Measurements from ENCODE around the gene WBP1L. TPM values are rescaled to one million over a fixed set of nuclear protein-coding genes. Genes with fewer than 3 reads are reported as not detected.

Gene WBP1L
- total and polyA plus RNA-seq, 2 of the 13 experiments (the other 11 are each of a cell fraction or from before 2014, with no cell fraction given): 8.3 to 12.3 TPM

DNA sequence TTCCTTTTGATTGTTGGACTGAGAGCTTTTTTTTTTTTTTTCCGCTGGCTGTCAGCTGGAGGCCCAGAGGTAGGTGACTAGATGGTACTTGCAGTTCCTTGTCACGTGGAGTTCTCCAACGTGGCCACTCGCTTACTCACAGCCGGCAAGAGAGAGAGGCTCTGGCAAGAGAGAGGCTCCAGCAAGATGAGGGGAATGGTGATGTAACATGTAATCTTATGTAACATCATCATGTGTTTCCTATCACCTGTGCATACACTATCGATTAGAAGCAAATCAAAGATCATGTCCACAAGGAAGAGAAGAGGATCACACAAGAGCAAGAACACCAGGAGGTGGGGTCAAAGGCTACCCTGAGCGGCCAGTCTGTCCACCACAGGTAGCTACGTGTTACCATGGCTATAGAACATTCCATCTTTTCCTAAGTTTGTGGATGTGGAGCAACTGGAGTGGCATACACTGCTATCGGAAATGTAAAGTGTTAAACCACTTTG is 106.3 kb downstream of the WBP1L start (continued):
- TF ChIP-seq RELA (CRISPR knock-in tag; IDR thresholded peaks at IDR 0.05): no peak
- peak; percentile 93 for TF ChIP-seq ZNF431 (CRISPR knock-in tag; IDR thresholded peaks at IDR 0.05; ENCODE audit: borderline replicate concordance, low read depth)
- TF ChIP-seq ZNF790 (CRISPR knock-in tag; IDR thresholded peaks at IDR 0.05; ENCODE audit: borderline replicate concordance): no peak
- peak in 1 of 2 experiments; percentile 75; a peak in 2 of 4 replicates for TF ChIP-seq EP300 (IDR thresholded peaks at IDR 0.05; ENCODE audit: low read depth in 2 of 2, low read length in 2 of 2)
- peak; percentile 30; the same call in 1 of the 2 replicates for TF ChIP-seq EP300 (CRISPR knock-in tag; IDR thresholded peaks at IDR 0.05; ENCODE audit: borderline replicate concordance)
- TF ChIP-seq, protein P1, sequence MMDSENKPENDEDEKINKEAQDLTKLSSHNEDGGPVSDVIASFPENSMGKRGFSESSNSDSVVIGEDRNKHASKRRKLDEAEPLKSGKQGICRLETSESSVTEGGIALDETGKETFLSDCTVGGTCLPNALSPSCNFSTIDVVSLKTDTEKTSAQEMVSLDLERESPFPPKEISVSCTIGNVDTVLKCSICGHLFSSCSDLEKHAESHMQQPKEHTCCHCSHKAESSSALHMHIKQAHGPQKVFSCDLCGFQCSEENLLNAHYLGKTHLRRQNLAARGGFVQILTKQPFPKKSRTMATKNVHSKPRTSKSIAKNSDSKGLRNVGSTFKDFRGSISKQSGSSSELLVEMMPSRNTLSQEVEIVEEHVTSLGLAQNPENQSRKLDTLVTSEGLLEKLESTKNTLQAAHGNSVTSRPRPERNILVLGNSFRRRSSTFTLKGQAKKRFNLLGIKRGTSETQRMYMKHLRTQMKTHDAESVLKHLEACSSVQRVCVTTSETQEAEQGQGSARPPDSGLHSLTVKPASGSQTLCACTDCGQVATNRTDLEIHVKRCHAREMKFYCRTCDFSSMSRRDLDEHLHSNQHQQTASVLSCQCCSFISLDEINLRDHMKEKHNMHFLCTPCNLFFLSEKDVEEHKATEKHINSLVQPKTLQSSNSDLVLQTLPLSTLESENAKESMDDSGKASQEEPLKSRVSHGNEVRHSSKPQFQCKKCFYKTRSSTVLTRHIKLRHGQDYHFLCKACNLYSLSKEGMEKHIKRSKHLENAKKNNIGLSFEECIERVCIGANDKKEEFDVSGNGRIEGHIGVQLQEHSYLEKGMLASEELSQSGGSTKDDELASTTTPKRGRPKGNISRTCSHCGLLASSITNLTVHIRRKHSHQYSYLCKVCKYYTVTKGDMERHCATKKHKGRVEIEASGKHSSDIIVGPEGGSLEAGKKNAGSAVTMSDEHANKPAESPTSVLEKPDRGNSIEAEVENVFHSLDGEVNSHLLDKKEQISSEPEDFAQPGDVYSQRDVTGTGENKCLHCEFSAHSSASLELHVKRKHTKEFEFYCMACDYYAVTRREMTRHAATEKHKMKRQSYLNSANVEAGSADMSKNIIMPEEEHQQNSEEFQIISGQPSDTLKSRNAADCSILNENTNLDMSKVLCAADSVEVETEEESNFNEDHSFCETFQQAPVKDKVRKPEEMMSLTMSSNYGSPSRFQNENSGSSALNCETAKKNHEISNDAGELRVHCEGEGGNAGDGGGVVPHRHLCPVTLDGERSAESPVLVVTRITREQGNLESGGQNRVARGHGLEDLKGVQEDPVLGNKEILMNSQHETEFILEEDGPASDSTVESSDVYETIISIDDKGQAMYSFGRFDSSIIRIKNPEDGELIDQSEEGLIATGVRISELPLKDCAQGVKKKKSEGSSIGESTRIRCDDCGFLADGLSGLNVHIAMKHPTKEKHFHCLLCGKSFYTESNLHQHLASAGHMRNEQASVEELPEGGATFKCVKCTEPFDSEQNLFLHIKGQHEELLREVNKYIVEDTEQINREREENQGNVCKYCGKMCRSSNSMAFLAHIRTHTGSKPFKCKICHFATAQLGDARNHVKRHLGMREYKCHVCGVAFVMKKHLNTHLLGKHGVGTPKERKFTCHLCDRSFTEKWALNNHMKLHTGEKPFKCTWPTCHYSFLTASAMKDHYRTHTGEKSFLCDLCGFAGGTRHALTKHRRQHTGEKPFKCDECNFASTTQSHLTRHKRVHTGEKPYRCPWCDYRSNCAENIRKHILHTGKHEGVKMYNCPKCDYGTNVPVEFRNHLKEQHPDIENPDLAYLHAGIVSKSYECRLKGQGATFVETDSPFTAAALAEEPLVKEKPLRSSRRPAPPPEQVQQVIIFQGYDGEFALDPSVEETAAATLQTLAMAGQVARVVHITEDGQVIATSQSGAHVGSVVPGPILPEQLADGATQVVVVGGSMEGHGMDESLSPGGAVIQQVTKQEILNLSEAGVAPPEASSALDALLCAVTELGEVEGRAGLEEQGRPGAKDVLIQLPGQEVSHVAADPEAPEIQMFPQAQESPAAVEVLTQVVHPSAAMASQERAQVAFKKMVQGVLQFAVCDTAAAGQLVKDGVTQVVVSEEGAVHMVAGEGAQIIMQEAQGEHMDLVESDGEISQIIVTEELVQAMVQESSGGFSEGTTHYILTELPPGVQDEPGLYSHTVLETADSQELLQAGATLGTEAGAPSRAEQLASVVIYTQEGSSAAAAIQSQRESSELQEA (CRISPR knock-in tag; IDR thresholded peaks at IDR 0.05; ENCODE audit: not compliant biosample characterization): no peak
- no peak for TF ChIP-seq ZNF383 (CRISPR knock-in tag; IDR thresholded peaks at IDR 0.05; ENCODE audit: borderline replicate concordance)
- TF ChIP-seq, protein P2, sequence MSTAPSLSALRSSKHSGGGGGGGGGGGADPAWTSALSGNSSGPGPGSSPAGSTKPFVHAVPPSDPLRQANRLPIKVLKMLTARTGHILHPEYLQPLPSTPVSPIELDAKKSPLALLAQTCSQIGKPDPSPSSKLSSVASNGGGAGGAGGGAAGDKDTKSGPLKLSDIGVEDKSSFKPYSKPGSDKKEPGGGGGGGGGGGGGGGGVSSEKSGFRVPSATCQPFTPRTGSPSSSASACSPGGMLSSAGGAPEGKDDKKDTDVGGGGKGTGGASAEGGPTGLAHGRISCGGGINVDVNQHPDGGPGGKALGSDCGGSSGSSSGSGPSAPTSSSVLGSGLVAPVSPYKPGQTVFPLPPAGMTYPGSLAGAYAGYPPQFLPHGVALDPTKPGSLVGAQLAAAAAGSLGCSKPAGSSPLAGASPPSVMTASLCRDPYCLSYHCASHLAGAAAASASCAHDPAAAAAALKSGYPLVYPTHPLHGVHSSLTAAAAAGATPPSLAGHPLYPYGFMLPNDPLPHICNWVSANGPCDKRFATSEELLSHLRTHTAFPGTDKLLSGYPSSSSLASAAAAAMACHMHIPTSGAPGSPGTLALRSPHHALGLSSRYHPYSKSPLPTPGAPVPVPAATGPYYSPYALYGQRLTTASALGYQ (CRISPR knock-in tag; IDR thresholded peaks at IDR 0.05): peak; percentile 20; the same call in 1 of the 2 replicates
- TF ChIP-seq HNRNPH1 (optimal IDR thresholded peaks at IDR 0.05; ENCODE audit: low read depth, low read length): no peak
- peak; percentile 80 for TF ChIP-seq POGZ (CRISPR knock-in tag; IDR thresholded peaks at IDR 0.05)
- TF ChIP-seq ERF (CRISPR knock-in tag; IDR thresholded peaks at IDR 0.05): no peak
- TF ChIP-seq ZNF446 (CRISPR knock-in tag; IDR thresholded peaks at IDR 0.05): no peak
- TF ChIP-seq ZNF878 (CRISPR knock-in tag; IDR thresholded peaks at IDR 0.05): 0 out of 2 replicates have a peak, but pooled peaks have one; percentile 41
- peak; percentile 62 for TF ChIP-seq ATF7 (IDR thresholded peaks at IDR 0.05)
- TF ChIP-seq ATF7 (CRISPR knock-in tag; IDR thresholded peaks at IDR 0.05): 0 out of 2 replicates have a peak, but pooled peaks have one; percentile 65
- TF ChIP-seq, protein P3, sequence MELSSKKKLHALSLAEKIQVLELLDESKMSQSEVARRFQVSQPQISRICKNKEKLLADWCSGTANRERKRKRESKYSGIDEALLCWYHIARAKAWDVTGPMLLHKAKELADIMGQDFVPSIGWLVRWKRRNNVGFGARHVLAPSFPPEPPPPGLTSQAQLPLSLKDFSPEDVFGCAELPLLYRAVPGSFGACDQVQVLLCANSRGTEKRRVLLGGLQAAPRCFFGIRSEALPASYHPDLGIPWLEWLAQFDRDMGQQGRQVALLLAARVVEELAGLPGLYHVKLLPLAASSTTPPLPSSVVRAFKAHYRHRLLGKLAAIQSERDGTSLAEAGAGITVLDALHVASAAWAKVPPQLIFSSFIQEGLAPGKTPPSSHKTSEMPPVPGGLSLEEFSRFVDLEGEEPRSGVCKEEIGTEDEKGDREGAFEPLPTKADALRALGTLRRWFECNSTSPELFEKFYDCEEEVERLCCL (CRISPR knock-in tag; IDR thresholded peaks at IDR 0.05; ENCODE audit: borderline replicate concordance): 0 out of 2 replicates have a peak, but pooled peaks have one; percentile 17
- TF ChIP-seq, protein P4, sequence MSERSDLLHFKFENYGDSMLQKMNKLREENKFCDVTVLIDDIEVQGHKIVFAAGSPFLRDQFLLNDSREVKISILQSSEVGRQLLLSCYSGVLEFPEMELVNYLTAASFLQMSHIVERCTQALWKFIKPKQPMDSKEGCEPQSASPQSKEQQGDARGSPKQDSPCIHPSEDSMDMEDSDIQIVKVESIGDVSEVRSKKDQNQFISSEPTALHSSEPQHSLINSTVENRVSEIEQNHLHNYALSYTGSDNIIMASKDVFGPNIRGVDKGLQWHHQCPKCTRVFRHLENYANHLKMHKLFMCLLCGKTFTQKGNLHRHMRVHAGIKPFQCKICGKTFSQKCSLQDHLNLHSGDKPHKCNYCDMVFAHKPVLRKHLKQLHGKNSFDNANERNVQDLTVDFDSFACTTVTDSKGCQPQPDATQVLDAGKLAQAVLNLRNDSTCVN (CRISPR knock-in tag; IDR thresholded peaks at IDR 0.05; ENCODE audit: borderline replicate concordance): peak; percentile 69; the same call in 1 of the 2 replicates
